HCT116 (cell line): Measurements from ENCODE around the gene CHRNA4. TPM values are rescaled to one million over a fixed set of nuclear protein-coding genes. Genes with fewer than 3 reads are reported as not detected.

Experiments
- ATAC-seq: fragments of 200-7000 bp; cut with Tn5 transposase; 2 replicates; pipeline ENCODE4 v1.9.1; 2020; ENCODE audit warnings: mild to moderate bottlenecking, moderate library complexity
- BruUV-seq: library from RNA; stranded (reverse); fragments of 400-500 nt; replicated peaks from 2 replicates; lab custom pipeline; 2021; lab: Mats Ljungman, UMichigan
- CTCF ChIA-PET: fragments of 300-600 bp; sonication (Branson Sonifier 250); formaldehyde crosslinking; loops from one replicate; lab custom pipeline; 2021; ENCODE audit warnings: antibody characterized with exemption; lab: Charles Lee
- POLR2A ChIA-PET: fragments of 300-600, 350-600 bp; sonication (Branson Sonifier 250); formaldehyde crosslinking; loops from one replicate; lab custom pipeline; 2021; ENCODE audit warnings: antibody characterized with exemption; lab: Charles Lee
- RAD21 ChIA-PET, 2 experiments: fragments of 300-600 bp; sonication (Branson Sonifier 250); formaldehyde crosslinking; loops; one replicate each; lab custom pipeline; 2023; ENCODE audit warnings: low total read pairs in 2 of 2; ENCODE audit not compliant: uncharacterized antibody in 2 of 2, unreplicated experiment in 2 of 2, low non-redundant PET in 1 of 2; lab: Charles Lee
- DNase-seq: peaks from one replicate; pipeline ENCODE4 v3.0.0-alpha.2; 2010; ENCODE audit warnings: low read depth, low spot score
- H2AFZ ChIP-seq: fragments of 200-600 bp; shearing (Covaris generic), sonication (generic); 2 replicates; pipeline ENCODE4 v1.6.1; 2017; ENCODE audit warnings: low read depth, mixed run types, mixed read lengths, antibody characterized with exemption, low read length; ENCODE audit not compliant: poor library complexity, severe bottlenecking
- H3K27ac ChIP-seq: 2 replicates; pipeline ENCODE4 v1.5.1; 2012; ENCODE audit warnings: low read depth, low read length
- H3K27me3 ChIP-seq: fragments of 200-600 bp; sonication (generic); 2 replicates; pipeline ENCODE4 v1.6.1; 2016; ENCODE audit warnings: mixed run types, low read length, mixed read lengths; ENCODE audit not compliant: insufficient read depth
- H3K36me3 ChIP-seq, 2 experiments: fragments of 200-500 bp in 1 of 2; fragments of 200-600 bp in 1 of 2; sonication (Bioruptor generic) in 1 of 2; sonication (generic) in 1 of 2; 2 replicates each; pipeline versions ENCODE4 v1.5.1 to v1.6.1; 2014 to 2016; ENCODE audit warnings: low read length in 2 of 2, inconsistent platforms in 1 of 2, mixed read lengths in 1 of 2, mixed run types in 1 of 2; ENCODE audit not compliant: insufficient read depth in 2 of 2, control insufficient read depth in 1 of 2
- H3K4me1 ChIP-seq, 2 experiments: fragments of 200-600 bp in 1 of 2; sonication (generic) in 1 of 2; 2 replicates each; pipeline versions ENCODE4 v1.5.1 to v1.6.1; 2012 to 2017; ENCODE audit warnings: low read length in 2 of 2, inconsistent platforms in 1 of 2, mild to moderate bottlenecking in 1 of 2, mixed read lengths in 1 of 2, mixed run types in 1 of 2, moderate library complexity in 1 of 2; ENCODE audit not compliant: insufficient read depth in 2 of 2, control insufficient read depth in 1 of 2
- H3K4me2 ChIP-seq: fragments of 200-600 bp; sonication (generic); 2 replicates; pipeline ENCODE4 v1.6.1; 2017; ENCODE audit warnings: mixed run types, low read length, mixed read lengths
- H3K4me3 ChIP-seq, 2 experiments: fragments of 200-600 bp in 1 of 2; sonication (generic) in 1 of 2; replicated peaks in 1 of 2; 2 replicates each; pipeline ENCODE4 v1.5.1; 2011 to 2016; ENCODE audit warnings: low read length in 2 of 2, control low read depth in 1 of 2, low read depth in 1 of 2, mild to moderate bottlenecking in 1 of 2, mixed read lengths in 1 of 2, mixed run types in 1 of 2
- H3K79me2 ChIP-seq: fragments of 200-600 bp; sonication (generic); 2 replicates; pipeline ENCODE4 v1.6.1; 2017; ENCODE audit warnings: mild to moderate bottlenecking, mixed run types, low read length, moderate library complexity, mixed read lengths; ENCODE audit not compliant: insufficient read depth
- H3K9ac ChIP-seq: fragments of 200-600 bp; sonication (generic); 2 replicates; pipeline ENCODE4 v1.6.1; 2016; ENCODE audit warnings: low read length, mixed read lengths
- H3K9me2 ChIP-seq: fragments of 200-600 bp; sonication (generic), shearing (Covaris generic); 2 replicates; pipeline ENCODE4 v1.6.1; 2017; ENCODE audit warnings: mixed run types, mild to moderate bottlenecking, moderate library complexity; ENCODE audit not compliant: insufficient read depth
- H3K9me3 ChIP-seq, 2 experiments: fragments of 200-500 bp in 1 of 2; fragments of 200-600 bp in 1 of 2; sonication (Bioruptor generic) in 1 of 2; sonication (generic) in 1 of 2; 2 replicates each; pipeline ENCODE4 v1.6.1; 2014 to 2017; ENCODE audit warnings: low read length in 2 of 2, mixed read lengths in 2 of 2, inconsistent platforms in 1 of 2, low read depth in 1 of 2, mild to moderate bottlenecking in 1 of 2, mixed run types in 1 of 2, moderate library complexity in 1 of 2; ENCODE audit not compliant: control insufficient read depth in 1 of 2, insufficient read depth in 1 of 2
- H4K20me1 ChIP-seq: fragments of 200-600 bp; sonication (generic), shearing (Covaris generic); 2 replicates; pipeline ENCODE4 v1.6.1; 2017; ENCODE audit warnings: mixed run types, mild to moderate bottlenecking, moderate library complexity; ENCODE audit not compliant: insufficient read depth
- CBX3 ChIP-seq: IDR thresholded peaks from 2 replicates; pipeline ENCODE4 v1.6.1; 2012; ENCODE audit warnings: low read depth
- EGR1 ChIP-seq: IDR thresholded peaks from 2 replicates; pipeline ENCODE4 v1.6.1; 2012; ENCODE audit warnings: low read depth
- ELF1 ChIP-seq: IDR thresholded peaks from 2 replicates; pipeline ENCODE4 v1.6.1; 2012; ENCODE audit warnings: low read depth, borderline replicate concordance
- EZH2 ChIP-seq: fragments of 200-600 bp; sonication (generic); IDR thresholded peaks from 2 replicates; pipeline ENCODE4 v1.6.1; 2017; ENCODE audit warnings: antibody characterized with exemption, mixed run types
- JUND ChIP-seq: IDR thresholded peaks from 2 replicates; pipeline ENCODE4 v1.6.1; 2012
- POLR2A ChIP-seq: IDR thresholded peaks from 2 replicates; pipeline ENCODE4 v1.7.0; 2011; ENCODE audit warnings: borderline replicate concordance; ENCODE audit not compliant: insufficient read depth, insufficient read length; ENCODE audit errors: extremely low read depth
- SIN3A ChIP-seq: IDR thresholded peaks from 2 replicates; pipeline ENCODE4 v1.6.1; 2012; ENCODE audit warnings: low read depth
- SP1 ChIP-seq: IDR thresholded peaks from 2 replicates; pipeline ENCODE4 v1.6.1; 2012; ENCODE audit warnings: low read depth
- SRF ChIP-seq: IDR thresholded peaks from 2 replicates; pipeline ENCODE4 v1.6.1; 2012; ENCODE audit warnings: low read depth
- TCF7L2 ChIP-seq: IDR thresholded peaks from 2 replicates; pipeline ENCODE4 v1.7.0; 2011; ENCODE audit warnings: borderline replicate concordance, inconsistent platforms; ENCODE audit not compliant: insufficient read depth, insufficient read length; ENCODE audit errors: extremely low read depth
- YY1 ChIP-seq: IDR thresholded peaks from 2 replicates; pipeline ENCODE4 v1.6.1; 2011; ENCODE audit warnings: low read length, low read depth, moderate library complexity, mild to moderate bottlenecking; ENCODE audit not compliant: insufficient replicate concordance; ENCODE audit errors: extremely low read depth
- ZFX ChIP-seq: fragments of 450-650 bp; IDR thresholded peaks from 2 replicates; pipeline ENCODE4 v1.6.1; 2017
- ZNF274 ChIP-seq: fragments of 200-500 bp; sonication (Bioruptor generic); IDR thresholded peaks from 2 replicates; pipeline ENCODE4 v1.6.1; 2014; ENCODE audit warnings: mild to moderate bottlenecking, low read depth, low read length, inconsistent platforms
- intact Hi-C: fragments of 100-400 bp; cut with micrococcal nuclease; formaldehyde crosslinking; loops from 2 replicates; pipeline ENCODE4 v1.10.0; 2022
- total RNA-seq: library from RNA; stranded (reverse); gene quantifications from one replicate; pipeline ENCODE4 v1.2.1, GENCODE V29; 2021; ENCODE audit not compliant: unreplicated experiment
- TF ChIP-seq, protein P1 (sequence below): IDR thresholded peaks from 2 replicates; pipeline ENCODE4 v1.6.1; 2012
- TF ChIP-seq, protein P2 (sequence below): IDR thresholded peaks from 2 replicates; pipeline ENCODE4 v1.6.1; 2012; ENCODE audit warnings: low read depth
- TF ChIP-seq, protein P3 (sequence below), 3 experiments: fragments of 200-600 bp in 1 of 3; sonication (generic) in 1 of 3; IDR thresholded peaks in 2 of 3; conservative IDR thresholded peaks in 1 of 3; 2 replicates each; pipeline ENCODE4 v1.5.1; 2012 to 2017; ENCODE audit warnings: low read depth in 2 of 3, low read length in 2 of 3, antibody characterized with exemption in 1 of 3, borderline replicate concordance in 1 of 3, control low read depth in 1 of 3, mild to moderate bottlenecking in 1 of 3, mixed read lengths in 1 of 3, mixed run types in 1 of 3, moderate library complexity in 1 of 3; ENCODE audit not compliant: insufficient read depth in 1 of 3

The CHRNA4 gene
- total RNA-seq, 1 experiment from 2014 or later: not detected

DNA sequence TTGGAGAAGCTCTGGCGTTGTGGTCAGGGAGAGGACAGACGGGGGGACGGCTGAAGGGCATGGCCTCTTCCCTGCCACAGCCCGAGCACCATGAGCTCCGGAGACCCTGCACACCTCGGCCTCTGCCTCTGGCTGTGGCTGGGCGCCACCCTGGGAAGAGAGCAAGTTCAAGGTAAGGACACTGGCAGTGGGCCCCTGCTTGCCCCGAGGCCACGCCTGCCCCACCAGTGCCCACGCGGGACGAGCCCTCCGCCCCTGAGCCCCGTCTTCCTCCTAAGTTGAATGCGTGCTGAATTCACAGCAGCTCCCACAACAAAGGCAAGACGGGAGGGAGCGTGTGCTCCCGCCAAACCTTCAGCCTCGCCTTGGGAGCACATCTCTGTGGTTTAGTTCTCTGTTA, 66.1 kb downstream of the CHRNA4 start:
- no peak overlapping the region for H2AFZ ChIP-seq
- CTCF ChIA-PET: interaction anchor here (1.4 kb wide), 2 partner anchors 72 to 86 kb away, joined by 4 read pairs; no protein-coding TSS in a partner anchor
- ATAC-seq (no peak), DNase-seq (no peak)
- no TSS peak for BruUV-seq
- H3K4me1 ChIP-seq: peaks cover 4 to 18% of the 10 kb centered on the region in 2 experiments; a peak in 3 of 4 replicates
- no peak overlapping the region for H3K4me2 ChIP-seq
- no peaks in the 10 kb centered on the region for H3K79me2 ChIP-seq
- no peaks in the 10 kb centered on the region for H3K9me2 ChIP-seq
- H3K4me3 ChIP-seq: no peak overlapping the region
- peaks cover under 1% of the 10 kb centered on the region; the same call in 1 of the 2 replicates for H3K27me3 ChIP-seq
- H3K9ac ChIP-seq: no peak overlapping the region
- no peaks in the 10 kb centered on the region for H4K20me1 ChIP-seq
- H3K27ac ChIP-seq: no peak overlapping the region
- RAD21 ChIA-PET: no interaction called here
- POLR2A ChIA-PET: no interaction called here
- TF ChIP-seq JUND (no peak), ZFX (no peak), ZNF274 (no peak), TCF7L2 (no peak), ELF1 (no peak), EZH2 (no peak)
- TF ChIP-seq, protein P1, sequence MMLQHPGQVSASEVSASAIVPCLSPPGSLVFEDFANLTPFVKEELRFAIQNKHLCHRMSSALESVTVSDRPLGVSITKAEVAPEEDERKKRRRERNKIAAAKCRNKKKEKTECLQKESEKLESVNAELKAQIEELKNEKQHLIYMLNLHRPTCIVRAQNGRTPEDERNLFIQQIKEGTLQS: no peak
- intact Hi-C loops: no loop called here
- H3K9me3 ChIP-seq: no peaks in the 10 kb centered on the region
- no peaks in the 10 kb centered on the region for H3K36me3 ChIP-seq

DNA sequence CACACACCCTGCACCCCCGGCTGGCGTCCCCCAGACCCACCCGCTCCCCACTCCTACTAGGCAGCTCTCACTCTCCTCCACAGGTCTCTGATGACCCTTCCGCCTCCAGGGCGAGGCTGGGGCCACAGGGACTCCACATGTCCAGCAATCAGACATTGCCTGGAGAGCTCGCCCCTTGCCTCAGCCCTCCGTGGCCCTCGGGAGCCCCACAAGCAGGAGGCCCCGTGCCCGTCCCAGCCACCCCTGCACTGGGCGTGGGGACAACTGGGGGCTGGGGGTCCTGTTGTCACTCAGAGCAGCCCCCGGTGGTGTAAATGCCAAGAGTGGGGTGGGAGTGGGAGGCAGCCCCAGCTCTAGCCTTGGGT, 66.6 kb downstream of the CHRNA4 start:
- Histone ChIP-seq H3K9ac (no peak overlapping the region), H3K36me3 (no peaks in the 10 kb centered on the region), H3K4me2 (no peak overlapping the region), H3K79me2 (no peaks in the 10 kb centered on the region), H3K4me1 (peaks cover 4 to 18% of the 10 kb centered on the region in 2 experiments; a peak in 3 of 4 replicates), H3K27ac (no peak overlapping the region), H3K4me3 (no peak overlapping the region), H4K20me1 (no peaks in the 10 kb centered on the region), H2AFZ (no peak overlapping the region), H3K9me3 (no peaks in the 10 kb centered on the region), H3K27me3 (no peaks in the 10 kb centered on the region), H3K9me2 (no peaks in the 10 kb centered on the region)
- intact Hi-C loops: no loop called here
- CTCF ChIA-PET: interaction anchor here (1.4 kb wide), 2 partner anchors 71 to 87 kb away, joined by 4 read pairs; no protein-coding TSS in a partner anchor
- RAD21 ChIA-PET: no interaction called here
- no peak for ATAC-seq
- POLR2A ChIA-PET: no interaction called here
- no TSS peak for BruUV-seq
- DNase-seq: no peak
- TF ChIP-seq CBX3: no peak
- TF ChIP-seq, protein P1: no peak
- no peak for TF ChIP-seq TCF7L2
- TF ChIP-seq SRF: no peak
- TF ChIP-seq SIN3A: no peak
- TF ChIP-seq, protein P2, sequence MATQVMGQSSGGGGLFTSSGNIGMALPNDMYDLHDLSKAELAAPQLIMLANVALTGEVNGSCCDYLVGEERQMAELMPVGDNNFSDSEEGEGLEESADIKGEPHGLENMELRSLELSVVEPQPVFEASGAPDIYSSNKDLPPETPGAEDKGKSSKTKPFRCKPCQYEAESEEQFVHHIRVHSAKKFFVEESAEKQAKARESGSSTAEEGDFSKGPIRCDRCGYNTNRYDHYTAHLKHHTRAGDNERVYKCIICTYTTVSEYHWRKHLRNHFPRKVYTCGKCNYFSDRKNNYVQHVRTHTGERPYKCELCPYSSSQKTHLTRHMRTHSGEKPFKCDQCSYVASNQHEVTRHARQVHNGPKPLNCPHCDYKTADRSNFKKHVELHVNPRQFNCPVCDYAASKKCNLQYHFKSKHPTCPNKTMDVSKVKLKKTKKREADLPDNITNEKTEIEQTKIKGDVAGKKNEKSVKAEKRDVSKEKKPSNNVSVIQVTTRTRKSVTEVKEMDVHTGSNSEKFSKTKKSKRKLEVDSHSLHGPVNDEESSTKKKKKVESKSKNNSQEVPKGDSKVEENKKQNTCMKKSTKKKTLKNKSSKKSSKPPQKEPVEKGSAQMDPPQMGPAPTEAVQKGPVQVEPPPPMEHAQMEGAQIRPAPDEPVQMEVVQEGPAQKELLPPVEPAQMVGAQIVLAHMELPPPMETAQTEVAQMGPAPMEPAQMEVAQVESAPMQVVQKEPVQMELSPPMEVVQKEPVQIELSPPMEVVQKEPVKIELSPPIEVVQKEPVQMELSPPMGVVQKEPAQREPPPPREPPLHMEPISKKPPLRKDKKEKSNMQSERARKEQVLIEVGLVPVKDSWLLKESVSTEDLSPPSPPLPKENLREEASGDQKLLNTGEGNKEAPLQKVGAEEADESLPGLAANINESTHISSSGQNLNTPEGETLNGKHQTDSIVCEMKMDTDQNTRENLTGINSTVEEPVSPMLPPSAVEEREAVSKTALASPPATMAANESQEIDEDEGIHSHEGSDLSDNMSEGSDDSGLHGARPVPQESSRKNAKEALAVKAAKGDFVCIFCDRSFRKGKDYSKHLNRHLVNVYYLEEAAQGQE: no peak
- TF ChIP-seq EGR1: no peak
- TF ChIP-seq ZNF274: no peak
- no peak for TF ChIP-seq SP1
- TF ChIP-seq, protein P3, sequence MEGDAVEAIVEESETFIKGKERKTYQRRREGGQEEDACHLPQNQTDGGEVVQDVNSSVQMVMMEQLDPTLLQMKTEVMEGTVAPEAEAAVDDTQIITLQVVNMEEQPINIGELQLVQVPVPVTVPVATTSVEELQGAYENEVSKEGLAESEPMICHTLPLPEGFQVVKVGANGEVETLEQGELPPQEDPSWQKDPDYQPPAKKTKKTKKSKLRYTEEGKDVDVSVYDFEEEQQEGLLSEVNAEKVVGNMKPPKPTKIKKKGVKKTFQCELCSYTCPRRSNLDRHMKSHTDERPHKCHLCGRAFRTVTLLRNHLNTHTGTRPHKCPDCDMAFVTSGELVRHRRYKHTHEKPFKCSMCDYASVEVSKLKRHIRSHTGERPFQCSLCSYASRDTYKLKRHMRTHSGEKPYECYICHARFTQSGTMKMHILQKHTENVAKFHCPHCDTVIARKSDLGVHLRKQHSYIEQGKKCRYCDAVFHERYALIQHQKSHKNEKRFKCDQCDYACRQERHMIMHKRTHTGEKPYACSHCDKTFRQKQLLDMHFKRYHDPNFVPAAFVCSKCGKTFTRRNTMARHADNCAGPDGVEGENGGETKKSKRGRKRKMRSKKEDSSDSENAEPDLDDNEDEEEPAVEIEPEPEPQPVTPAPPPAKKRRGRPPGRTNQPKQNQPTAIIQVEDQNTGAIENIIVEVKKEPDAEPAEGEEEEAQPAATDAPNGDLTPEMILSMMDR (IDR thresholded peaks at IDR 0.05 in 2 of 3, conservative IDR thresholded peaks at IDR 0.05 in 1 of 3; ENCODE audit: borderline replicate concordance in 1 of 3, insufficient read depth in 1 of 3, low read depth in 2 of 3, low read length in 2 of 3): no peak
- TF ChIP-seq YY1: no peak
- TF ChIP-seq POLR2A: no peak
